ENCODE results near the gene NUDT22.

NUDT22 gene

GRCh38 chr11:64229744-64230170, 3.7 kb downstream of the NUDT22 start:
- no peak for FAIRE-seq

GRCh38 chr11:64230171-64230984, 4.3 kb downstream of the NUDT22 start, which contains the start of gene DNAJC4:
Gene DNAJC4 (plus strand): TSS chr11:64230548. CDS start chr11:64230855, 307 bp downstream.
- FAIRE-seq = peak; percentile 61

- no peak for FAIRE-seq
Measured at GRCh38 chr11:64230985-64231365, 4.9 kb downstream of the NUDT22 start.

- no peak for FAIRE-seq
Measured at GRCh38 chr11:64231546-64231945, 5.5 kb downstream of the NUDT22 start.

- no peak for FAIRE-seq
Measured at GRCh38 chr11:64232182-64232966, 6.3 kb downstream of the NUDT22 start.

GRCh38 chr11:64232967-64233315, 6.9 kb downstream of the NUDT22 start:
- no peak for FAIRE-seq

- no peak for FAIRE-seq
Measured at GRCh38 chr11:64233913-64234586, 8.0 kb downstream of the NUDT22 start, which contains the start of gene VEGFB. Gene VEGFB (plus strand): TSS chr11:64234584. CDS start chr11:64234834, 250 bp downstream.

- FAIRE-seq = no peak
Measured at GRCh38 chr11:64234647-64235379, 8.7 kb downstream of the NUDT22 start.

- FAIRE-seq = no peak
Measured at GRCh38 chr11:64235437-64236161, 9.5 kb downstream of the NUDT22 start.

- no peak for FAIRE-seq
Measured at GRCh38 chr11:64237484-64237951, 11.4 kb downstream of the NUDT22 start.

- no peak for FAIRE-seq
Measured at GRCh38 chr11:64238076-64238475, 12.0 kb downstream of the NUDT22 start.

GRCh38 chr11:64238999-64239398, 12.9 kb downstream of the NUDT22 start:
- FAIRE-seq = no peak

- FAIRE-seq = no peak
Measured at GRCh38 chr11:64239662-64240434, 13.8 kb downstream of the NUDT22 start.

- no peak for FAIRE-seq
Measured at GRCh38 chr11:64240435-64241240, 14.6 kb downstream of the NUDT22 start, which contains the start of gene FKBP2. Gene FKBP2 (plus strand): TSS chr11:64241095. CDS start chr11:64242388, 1,293 bp downstream.

- no peak for FAIRE-seq
Measured at GRCh38 chr11:64241241-64241490, 15.1 kb downstream of the NUDT22 start.

GRCh38 chr11:64241491-64242374, 15.7 kb downstream of the NUDT22 start:
- FAIRE-seq = peak; percentile 46

GRCh38 chr11:64243236-64243854, 17.3 kb downstream of the NUDT22 start:
- FAIRE-seq = no peak

GRCh38 chr11:64244107-64244506, 18.0 kb downstream of the NUDT22 start:
- no peak for FAIRE-seq

- no peak for FAIRE-seq
Measured at GRCh38 chr11:64244966-64245365, 18.9 kb downstream of the NUDT22 start.

All from endometrium (tissue), 2 donors.